ENCODE results near the gene PCMTD2.

PCMTD2 gene

DNA sequence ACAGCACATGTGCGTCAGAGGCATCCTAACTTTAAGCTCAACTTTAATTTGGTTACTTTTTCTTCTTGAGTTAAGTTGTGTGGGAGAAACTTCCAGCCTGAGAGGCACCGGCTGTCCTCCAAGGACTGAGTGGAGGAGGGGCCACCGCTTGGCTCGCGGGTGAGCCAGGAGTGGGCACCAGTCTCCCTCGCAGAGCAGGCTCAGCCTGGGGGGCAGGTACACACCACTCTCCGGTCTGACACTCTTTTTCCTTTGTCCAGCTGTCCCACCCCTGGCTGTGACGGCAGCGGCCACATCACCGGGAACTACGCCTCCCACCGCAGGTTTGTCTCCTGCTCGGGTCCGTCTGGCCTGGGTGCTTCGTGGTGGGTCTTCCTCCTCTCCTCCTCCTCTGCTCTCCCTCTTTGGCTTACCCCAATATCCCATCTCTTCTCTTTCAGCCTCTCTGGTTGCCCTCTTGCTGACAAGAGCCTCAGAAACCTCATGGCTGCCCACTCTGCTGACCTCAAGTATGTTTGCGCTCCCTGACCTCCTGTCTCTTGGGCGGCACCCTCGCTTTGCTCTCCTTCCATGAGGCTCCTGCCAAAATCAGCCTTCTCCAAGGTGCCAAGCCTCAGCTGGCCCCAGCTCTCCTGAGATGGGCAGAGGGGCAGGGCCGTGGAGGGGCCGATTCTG is 32.6 kb upstream of the PCMTD2 start:
- Histone ChIP-seq H3K27ac (ENCODE audit: low read depth, low read length) (no peak overlapping the region), H3K36me3 (ENCODE audit: control insufficient read depth in 5 of 5, insufficient read depth in 5 of 5, low read length in 5 of 5) (no peaks in the 10 kb centered on the region), H3K9me3 (ENCODE audit: control insufficient read depth in 5 of 5, low read length in 5 of 5) (no peaks in the 10 kb centered on the region), H3K4me1 (ENCODE audit: control insufficient read depth in 5 of 5, insufficient read depth in 5 of 5, low read length in 5 of 5) (peaks cover 0 to 38% (median 26%) of the 10 kb centered on the region in 5 donors), H3K9ac (ENCODE audit: low read length in 5 of 5) (no peak overlapping the region), H3K4me3 (ENCODE audit: low read depth in 1 of 5, low read length in 5 of 5) (no peak overlapping the region), H3K27me3 (ENCODE audit: control insufficient read depth in 5 of 5, insufficient read depth in 4 of 5, low read length in 5 of 5) (peaks cover 0 to 32% (median 6%) of the 10 kb centered on the region in 5 donors)

DNA sequence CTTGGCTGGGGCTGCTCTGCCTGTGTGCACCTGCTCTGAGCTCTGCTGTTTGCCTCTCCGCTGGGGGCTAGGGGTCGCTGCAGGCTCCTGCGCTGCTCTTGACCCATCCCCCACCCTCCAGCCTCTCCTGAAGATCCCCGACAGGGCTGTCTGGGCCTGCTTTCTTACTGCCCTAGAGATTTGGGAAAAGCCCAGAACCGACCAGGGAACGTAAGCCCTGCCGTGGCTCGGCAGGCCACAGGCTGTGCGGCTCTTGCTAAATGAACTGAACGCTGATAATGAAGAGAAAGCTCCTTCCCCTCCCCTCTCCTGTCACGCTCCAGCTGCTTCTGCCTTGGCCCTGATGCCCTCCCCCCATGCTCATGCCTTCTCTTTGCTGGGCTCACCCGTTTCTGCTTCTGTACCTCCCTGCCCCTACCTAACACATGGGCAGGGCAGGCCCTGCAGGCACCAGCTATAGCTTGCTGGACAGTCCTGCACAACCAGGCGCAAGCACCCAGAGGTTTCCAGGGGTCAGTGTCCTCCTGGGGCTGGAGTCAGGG is 32.0 kb upstream of the PCMTD2 start:
- peaks cover 0 to 32% (median 6%) of the 10 kb centered on the region in 5 donors for H3K27me3 ChIP-seq (ENCODE audit: control insufficient read depth in 5 of 5, insufficient read depth in 4 of 5, low read length in 5 of 5)
- H3K9me3 ChIP-seq (ENCODE audit: control insufficient read depth in 5 of 5, low read length in 5 of 5) = no peaks in the 10 kb centered on the region
- peaks cover 0 to 38% (median 26%) of the 10 kb centered on the region in 5 donors for H3K4me1 ChIP-seq (ENCODE audit: control insufficient read depth in 5 of 5, insufficient read depth in 5 of 5, low read length in 5 of 5)
- no peak overlapping the region for H3K4me3 ChIP-seq (ENCODE audit: low read depth in 1 of 5, low read length in 5 of 5)
- H3K36me3 ChIP-seq (ENCODE audit: control insufficient read depth in 5 of 5, insufficient read depth in 5 of 5, low read length in 5 of 5) = no peaks in the 10 kb centered on the region
- no peak overlapping the region for H3K9ac ChIP-seq (ENCODE audit: low read length in 5 of 5)
- no peak overlapping the region for H3K27ac ChIP-seq (ENCODE audit: low read depth, low read length)

DNA sequence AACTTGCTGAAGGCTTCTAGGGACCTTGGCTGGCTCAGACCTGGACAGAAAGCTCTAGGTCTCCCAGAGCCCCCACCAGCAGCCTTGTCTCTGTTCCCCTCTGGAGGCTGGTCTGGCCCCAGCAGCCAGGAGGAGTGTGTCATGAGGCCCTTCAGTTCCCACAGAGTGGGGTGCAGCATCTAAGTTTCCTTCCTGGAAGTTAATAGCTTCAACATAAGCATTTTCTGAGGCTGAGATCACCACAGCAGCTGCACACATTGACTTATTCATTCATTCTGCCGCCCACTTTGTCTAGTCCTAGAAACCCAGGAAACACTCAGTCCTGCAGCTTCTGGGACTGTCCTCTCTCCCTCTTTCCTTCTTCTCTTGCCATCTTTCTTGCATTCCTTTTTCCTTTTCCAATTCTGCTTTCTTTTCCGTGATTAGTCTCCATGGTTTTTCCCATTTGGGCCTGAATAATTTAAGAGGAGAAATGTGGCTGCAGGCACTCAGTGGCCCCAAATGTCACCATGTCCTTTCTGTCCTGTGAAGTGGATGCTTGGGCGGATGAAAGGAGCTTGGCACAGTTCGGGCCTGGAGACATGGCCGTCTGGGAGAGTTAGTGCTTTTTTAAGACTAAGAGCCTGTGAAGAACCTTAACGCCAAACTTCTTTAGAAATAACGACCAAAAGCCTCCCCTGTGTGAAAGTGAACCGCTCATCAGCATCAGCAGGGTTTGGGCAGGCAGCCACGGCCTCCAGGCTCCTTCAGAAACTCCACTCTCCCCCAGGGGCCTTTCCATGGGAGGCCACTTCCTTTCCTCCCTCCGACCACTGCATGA is 31.0 kb upstream of the PCMTD2 start:
- no peaks in the 10 kb centered on the region for H3K36me3 ChIP-seq (ENCODE audit: control insufficient read depth in 5 of 5, insufficient read depth in 5 of 5, low read length in 5 of 5)
- H3K4me3 ChIP-seq (ENCODE audit: low read depth in 1 of 5, low read length in 5 of 5) = no peak overlapping the region
- no peaks in the 10 kb centered on the region for H3K9me3 ChIP-seq (ENCODE audit: control insufficient read depth in 5 of 5, low read length in 5 of 5)
- peaks cover 0 to 38% (median 26%) of the 10 kb centered on the region in 5 donors for H3K4me1 ChIP-seq (ENCODE audit: control insufficient read depth in 5 of 5, insufficient read depth in 5 of 5, low read length in 5 of 5)
- H3K27me3 ChIP-seq (ENCODE audit: control insufficient read depth in 5 of 5, insufficient read depth in 4 of 5, low read length in 5 of 5) = peaks cover 0 to 24% (median 4%) of the 10 kb centered on the region in 5 donors
- no peak overlapping the region for H3K9ac ChIP-seq (ENCODE audit: low read length in 5 of 5)
- no peak overlapping the region for H3K27ac ChIP-seq (ENCODE audit: low read depth, low read length)

DNA sequence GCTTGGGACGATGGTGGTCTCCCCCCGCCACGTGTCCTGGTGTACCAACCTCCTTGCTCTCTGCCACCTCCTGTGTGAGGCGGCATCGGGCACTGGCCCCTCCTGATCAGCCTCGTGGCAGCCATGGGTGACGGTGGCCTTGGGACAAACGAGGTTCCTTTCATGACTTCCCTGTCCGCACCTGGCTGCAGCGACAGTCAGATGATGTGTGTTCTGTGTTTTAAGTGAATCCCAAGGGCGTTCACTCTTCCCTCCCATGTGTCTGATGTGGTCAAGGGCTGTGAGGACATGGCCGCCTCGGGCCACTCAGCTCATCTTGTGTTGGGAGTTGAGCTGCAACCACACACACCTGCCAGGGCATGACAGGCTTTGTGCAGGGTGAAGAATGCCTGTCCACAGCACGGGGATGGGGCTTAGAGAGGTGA is 30.4 kb upstream of the PCMTD2 start:
- Histone ChIP-seq H3K36me3 (ENCODE audit: control insufficient read depth in 5 of 5, insufficient read depth in 5 of 5, low read length in 5 of 5) (no peaks in the 10 kb centered on the region), H3K4me1 (ENCODE audit: control insufficient read depth in 5 of 5, insufficient read depth in 5 of 5, low read length in 5 of 5) (peaks cover 0 to 38% (median 26%) of the 10 kb centered on the region in 5 donors), H3K4me3 (ENCODE audit: low read depth in 1 of 5, low read length in 5 of 5) (no peak overlapping the region), H3K9ac (ENCODE audit: low read length in 5 of 5) (no peak overlapping the region), H3K9me3 (ENCODE audit: control insufficient read depth in 5 of 5, low read length in 5 of 5) (no peaks in the 10 kb centered on the region), H3K27me3 (ENCODE audit: control insufficient read depth in 5 of 5, insufficient read depth in 4 of 5, low read length in 5 of 5) (peaks cover 0 to 25% (median 4%) of the 10 kb centered on the region in 5 donors), H3K27ac (ENCODE audit: low read depth, low read length) (no peak overlapping the region)

DNA sequence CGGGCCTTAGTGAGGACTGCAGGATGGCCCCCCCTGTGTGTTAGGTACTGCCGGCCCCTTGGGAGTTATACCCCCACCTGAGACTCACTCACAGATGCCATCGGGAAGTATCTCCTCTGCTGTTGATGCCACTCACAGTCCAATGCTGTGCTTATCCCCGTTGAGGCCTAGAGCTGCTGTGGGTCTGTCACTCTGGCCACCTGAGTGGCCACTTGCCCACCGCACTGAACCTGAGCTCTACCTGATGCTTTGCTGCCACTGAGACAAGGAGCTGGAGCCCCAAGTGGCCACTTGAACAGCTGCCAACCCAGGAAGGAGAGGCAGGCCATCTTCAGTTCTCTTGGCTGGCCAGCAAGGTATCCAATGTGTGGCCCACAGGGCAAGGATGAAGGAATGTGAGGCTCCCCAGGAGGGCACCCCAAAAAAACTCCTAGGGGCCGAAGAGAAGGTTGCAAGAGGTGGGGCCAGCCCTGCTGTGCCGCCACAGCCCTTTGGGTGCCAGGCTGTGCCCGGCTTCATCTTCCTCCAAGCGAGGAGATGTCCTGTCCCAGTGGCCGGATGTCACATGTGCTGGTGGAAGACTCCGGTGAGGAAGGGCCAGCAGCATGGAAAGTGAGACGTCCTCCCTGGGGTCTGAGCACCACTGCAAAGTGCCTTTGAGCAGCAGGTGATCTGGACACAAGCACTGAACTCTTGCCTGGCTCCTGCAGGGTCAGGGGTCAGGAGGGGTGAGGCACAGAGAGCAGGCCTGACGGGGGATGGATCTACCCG is 29.5 kb upstream of the PCMTD2 start:
- H3K4me1 ChIP-seq (ENCODE audit: control insufficient read depth in 5 of 5, insufficient read depth in 5 of 5, low read length in 5 of 5) = peaks cover 0 to 38% (median 26%) of the 10 kb centered on the region in 5 donors
- no peaks in the 10 kb centered on the region for H3K9me3 ChIP-seq (ENCODE audit: control insufficient read depth in 5 of 5, low read length in 5 of 5)
- peaks cover 0 to 24% (median 3%) of the 10 kb centered on the region in 5 donors for H3K27me3 ChIP-seq (ENCODE audit: control insufficient read depth in 5 of 5, insufficient read depth in 4 of 5, low read length in 5 of 5)
- H3K36me3 ChIP-seq (ENCODE audit: control insufficient read depth in 5 of 5, insufficient read depth in 5 of 5, low read length in 5 of 5) = no peaks in the 10 kb centered on the region
- no peak overlapping the region for H3K9ac ChIP-seq (ENCODE audit: low read length in 5 of 5)
- H3K4me3 ChIP-seq (ENCODE audit: low read depth in 1 of 5, low read length in 5 of 5) = no peak overlapping the region
- no peak overlapping the region for H3K27ac ChIP-seq (ENCODE audit: low read depth, low read length)

DNA sequence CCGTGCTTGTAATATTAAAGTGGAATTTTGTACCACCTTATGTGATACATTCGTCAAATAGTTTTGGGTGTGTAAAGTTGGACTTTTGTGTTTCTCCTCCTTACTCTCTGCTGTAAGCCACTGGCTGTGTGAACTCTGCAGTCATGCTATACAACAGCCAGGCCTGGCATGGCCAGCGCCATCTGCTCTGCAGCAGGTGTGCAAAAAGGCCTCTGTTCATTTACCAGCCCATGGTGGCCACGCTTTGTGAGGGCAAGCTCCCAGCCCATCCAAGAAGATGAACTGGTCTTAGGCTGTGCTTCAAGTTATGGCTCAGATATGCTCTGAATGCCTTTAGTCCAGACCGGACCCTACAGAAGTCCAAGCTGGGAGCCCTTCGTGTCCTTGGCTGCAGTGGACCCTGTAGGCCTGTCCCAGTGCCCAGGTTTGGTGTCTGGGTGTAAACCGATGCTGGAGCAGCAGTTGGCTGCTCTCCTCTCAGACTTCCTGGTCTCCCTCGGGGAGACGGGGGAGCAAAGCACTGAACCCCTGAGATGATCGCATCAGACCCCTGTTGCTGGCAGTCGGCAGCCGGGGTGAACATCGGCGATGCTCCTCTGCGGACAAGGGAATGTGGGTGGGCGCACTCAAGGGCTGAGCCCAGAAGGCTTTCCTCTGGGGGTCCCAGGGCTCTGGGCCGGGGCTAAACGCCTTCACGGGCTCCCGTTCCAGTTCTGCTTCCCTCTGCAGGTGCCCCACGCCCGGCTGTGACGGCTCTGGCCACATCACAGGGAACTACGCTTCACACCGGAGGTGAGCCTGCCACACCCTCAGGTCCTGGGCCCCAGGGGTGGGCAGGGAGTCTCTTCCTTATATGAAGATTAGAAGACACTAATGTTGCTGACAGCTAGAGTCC is 28.6 kb upstream of the PCMTD2 start:
- H3K27me3 ChIP-seq (ENCODE audit: control insufficient read depth in 5 of 5, insufficient read depth in 4 of 5, low read length in 5 of 5) = peaks cover 0 to 19% (median 3%) of the 10 kb centered on the region in 5 donors
- H3K9me3 ChIP-seq (ENCODE audit: control insufficient read depth in 5 of 5, low read length in 5 of 5) = no peaks in the 10 kb centered on the region
- no peaks in the 10 kb centered on the region for H3K36me3 ChIP-seq (ENCODE audit: control insufficient read depth in 5 of 5, insufficient read depth in 5 of 5, low read length in 5 of 5)
- H3K4me1 ChIP-seq (ENCODE audit: control insufficient read depth in 5 of 5, insufficient read depth in 5 of 5, low read length in 5 of 5) = peaks cover 0 to 29% (median 18%) of the 10 kb centered on the region in 5 donors
- no peak overlapping the region for H3K27ac ChIP-seq (ENCODE audit: low read depth, low read length)
- H3K9ac ChIP-seq (ENCODE audit: low read length in 5 of 5) = no peak overlapping the region
- H3K4me3 ChIP-seq (ENCODE audit: low read depth in 1 of 5, low read length in 5 of 5) = no peak overlapping the region

DNA sequence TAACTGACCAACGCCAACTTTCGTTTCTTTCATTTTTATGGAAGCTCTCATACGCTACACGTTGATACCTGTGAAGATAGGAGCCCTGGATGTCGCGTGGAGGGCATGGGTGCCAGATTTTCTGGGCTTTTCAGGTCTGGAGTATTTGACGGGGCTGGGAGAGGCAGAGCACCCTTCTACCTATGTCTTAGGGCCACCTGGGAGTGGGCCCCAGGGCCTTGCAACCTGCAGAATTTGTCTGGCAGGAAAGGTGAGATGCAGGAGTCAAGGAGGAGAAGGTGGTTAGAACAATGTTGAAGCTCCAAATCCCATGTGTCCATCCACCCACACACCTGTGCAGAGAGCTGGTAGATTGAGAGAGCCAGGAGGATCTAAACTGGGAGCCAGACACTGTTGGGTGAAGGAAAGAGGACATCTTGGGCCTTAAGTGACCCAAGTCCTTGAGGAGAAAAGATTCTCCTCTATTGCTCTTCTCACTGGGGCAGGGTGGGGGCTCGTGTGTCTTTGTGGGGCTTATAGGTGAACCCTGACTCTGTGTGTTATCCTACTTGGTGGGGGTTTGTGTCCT is 27.4 kb upstream of the PCMTD2 start:
- no peak overlapping the region for H3K27ac ChIP-seq (ENCODE audit: low read depth, low read length)
- H3K9ac ChIP-seq (ENCODE audit: low read length in 5 of 5) = no peak overlapping the region
- no peaks in the 10 kb centered on the region for H3K9me3 ChIP-seq (ENCODE audit: control insufficient read depth in 5 of 5, low read length in 5 of 5)
- H3K27me3 ChIP-seq (ENCODE audit: control insufficient read depth in 5 of 5, insufficient read depth in 4 of 5, low read length in 5 of 5) = peaks cover 0 to 15% (median 0%) of the 10 kb centered on the region in 5 donors
- no peak overlapping the region for H3K4me3 ChIP-seq (ENCODE audit: low read depth in 1 of 5, low read length in 5 of 5)
- H3K36me3 ChIP-seq (ENCODE audit: control insufficient read depth in 5 of 5, insufficient read depth in 5 of 5, low read length in 5 of 5) = no peaks in the 10 kb centered on the region
- H3K4me1 ChIP-seq (ENCODE audit: control insufficient read depth in 5 of 5, insufficient read depth in 5 of 5, low read length in 5 of 5) = peaks cover 0 to 21% (median 15%) of the 10 kb centered on the region in 5 donors

DNA sequence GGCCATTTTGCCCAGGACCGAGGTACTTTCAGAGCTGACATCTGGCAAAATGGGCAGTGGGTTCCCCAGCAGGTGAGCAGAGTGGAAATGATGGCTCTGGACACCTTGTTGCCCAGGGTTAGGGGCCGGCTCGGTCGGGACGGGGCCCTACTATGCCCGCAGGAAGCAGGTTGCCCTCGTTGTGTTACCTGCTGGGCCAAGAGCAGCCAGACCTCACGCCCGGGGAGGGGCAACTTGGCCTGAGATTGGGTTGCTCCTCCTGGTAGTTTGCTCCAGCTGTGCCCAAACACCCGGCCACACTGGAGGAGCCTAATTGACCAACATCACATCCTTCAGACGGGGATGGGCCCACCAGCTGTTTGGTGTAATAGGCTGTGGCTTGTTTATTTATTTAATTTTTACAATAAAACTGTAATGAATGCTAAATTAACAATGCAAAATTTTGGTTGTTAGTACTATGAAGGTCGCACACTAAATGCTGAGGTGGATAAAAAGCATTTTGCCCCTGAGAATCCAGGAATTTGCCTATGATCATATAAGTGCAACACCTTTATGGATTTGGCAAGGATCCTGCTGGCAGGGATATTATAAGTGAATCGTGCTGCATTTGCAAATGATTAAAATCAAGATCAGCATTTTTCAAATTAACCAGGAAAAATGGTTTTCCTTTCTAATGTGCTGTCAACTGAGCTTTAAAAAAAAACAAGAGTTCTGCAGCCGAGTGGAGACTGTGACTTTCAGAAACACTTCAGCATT is 26.6 kb upstream of the PCMTD2 start:
- Histone ChIP-seq H3K4me3 (ENCODE audit: low read depth in 1 of 5, low read length in 5 of 5) (no peak overlapping the region), H3K27ac (ENCODE audit: low read depth, low read length) (no peak overlapping the region), H3K4me1 (ENCODE audit: control insufficient read depth in 5 of 5, insufficient read depth in 5 of 5, low read length in 5 of 5) (peaks cover 0 to 19% (median 10%) of the 10 kb centered on the region in 5 donors), H3K27me3 (ENCODE audit: control insufficient read depth in 5 of 5, insufficient read depth in 4 of 5, low read length in 5 of 5) (peaks cover 0 to 14% (median 0%) of the 10 kb centered on the region in 5 donors), H3K9ac (ENCODE audit: low read length in 5 of 5) (no peak overlapping the region), H3K9me3 (ENCODE audit: control insufficient read depth in 5 of 5, low read length in 5 of 5) (no peaks in the 10 kb centered on the region), H3K36me3 (ENCODE audit: control insufficient read depth in 5 of 5, insufficient read depth in 5 of 5, low read length in 5 of 5) (no peaks in the 10 kb centered on the region)
